PC-9 (cell line): ENCODE results near the gene OR6C2.
"Not testable (repeated sequence)": the region's sequence is repeated elsewhere in the genome, so short reads cannot be mapped to it uniquely, and the experiment has no call there.

Source experiments
- CTCF ChIP-seq: fragments of 200-600 bp; sonication (generic); conservative IDR thresholded peaks from 2 replicates; pipeline ENCODE4 v1.6.1; 2017; ENCODE audit warnings: mixed run types, antibody characterized with exemption, mild to moderate bottlenecking, moderate library complexity
- EZH2 ChIP-seq: fragments of 200-600 bp; sonication (generic); IDR thresholded peaks from 2 replicates; pipeline ENCODE4 v1.8.0; 2017; ENCODE audit warnings: antibody characterized with exemption, low read depth

DNA sequence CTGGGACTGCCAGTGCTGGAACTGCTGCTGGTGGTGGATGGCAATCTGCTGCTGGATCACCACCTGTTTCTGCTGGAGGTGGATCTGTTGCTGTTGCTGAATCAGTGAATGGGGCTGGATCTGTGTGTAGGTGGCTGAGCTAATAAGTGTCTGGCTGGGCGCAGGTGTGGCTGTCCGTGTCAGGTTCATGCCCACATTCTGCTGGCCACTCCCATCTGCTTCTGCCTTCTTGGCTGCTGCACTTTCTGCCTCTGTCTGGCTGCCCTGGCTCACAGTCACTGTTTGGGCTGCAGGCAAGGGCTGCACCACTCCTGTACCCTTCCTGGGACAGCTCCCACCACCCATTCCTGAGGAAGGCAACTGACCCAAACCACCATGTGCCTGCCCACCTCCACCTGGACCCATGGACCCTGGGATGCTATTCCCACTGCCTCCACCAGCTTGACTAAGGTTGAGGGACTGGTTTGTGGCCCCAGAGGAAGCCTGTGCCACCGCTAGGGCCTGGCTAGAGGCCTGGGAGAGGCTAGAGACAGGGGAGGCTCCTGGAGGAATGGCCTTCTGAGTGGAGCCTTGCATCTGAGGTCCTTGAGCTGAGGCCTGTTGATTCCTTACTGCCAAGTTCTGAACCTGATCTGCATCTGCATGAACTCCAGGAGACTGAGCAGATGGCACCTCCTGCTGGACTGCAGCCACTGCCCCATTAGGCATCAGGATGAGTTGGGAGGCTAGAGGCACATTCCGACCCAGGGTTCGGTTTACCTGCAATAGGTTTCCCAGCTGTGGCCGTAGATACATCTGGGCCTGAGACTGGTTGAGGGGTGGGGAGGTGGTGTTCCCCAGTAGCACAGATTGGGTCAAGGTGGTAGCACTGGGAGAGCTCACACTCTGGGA is 30.1 kb upstream of the OR6C2 start:
- not testable (repeated sequence) for TF ChIP-seq CTCF, EZH2
